Measurements from ENCODE around the gene ANO9. TPM values are rescaled to one million over a fixed set of nuclear protein-coding genes. Genes with fewer than 3 reads are reported as not detected.
"Not testable (repeated sequence)": the region's sequence is repeated elsewhere in the genome, so short reads cannot be mapped to it uniquely, and the experiment has no call there.

The ANO9 gene
- total and polyA plus RNA-seq, 2 donors from 2014 or later = 11.3 to 21.8 TPM

GRCh38 chr11:392102-392777 is 49.6 kb downstream of the ANO9 start:
- H3K27me3 ChIP-seq (ENCODE audit: control insufficient read depth, insufficient read depth, low read length) = no peaks in the 10 kb centered on the region
- intact Hi-C loops (cut with DNase I) = no loop called here

GRCh38 chr11:391117-392017 is 50.4 kb downstream of the ANO9 start:
- DNase-seq = no peak
- FAIRE-seq = no peak
- Histone ChIP-seq H3K4me3 (ENCODE audit: low read length in 3 of 3) (no peak overlapping the region), H3K9ac (ENCODE audit: low read length in 3 of 3) (no peak overlapping the region), H3K27ac (ENCODE audit: low read depth in 2 of 2, low read length in 2 of 2) (no peak overlapping the region), H3K4me1 (ENCODE audit: control insufficient read depth in 2 of 3, insufficient read depth in 2 of 3, low read depth in 1 of 3, low read length in 3 of 3) (no peaks in the 10 kb centered on the region), H3K9me3 (ENCODE audit: control insufficient read depth in 2 of 3, insufficient read depth in 1 of 3, low read length in 3 of 3) (peaks cover 0 to 11% (median 0%) of the 10 kb centered on the region in 3 donors), H3K27me3 (ENCODE audit: control insufficient read depth, insufficient read depth, low read length) (no peaks in the 10 kb centered on the region), H3K36me3 (ENCODE audit: control insufficient read depth in 2 of 3, insufficient read depth in 3 of 3, low read length in 3 of 3) (no peaks in the 10 kb centered on the region)
- intact Hi-C loops (cut with DNase I) = no loop called here
- no peak for TF ChIP-seq CTCF (IDR thresholded peaks at IDR 0.05; ENCODE audit: borderline replicate concordance, extremely low read depth, insufficient read depth)

More at GRCh38 chr11:392102-392777, 49.6 kb downstream of the ANO9 start:
- Histone ChIP-seq H3K9me3 (ENCODE audit: control insufficient read depth in 2 of 3, insufficient read depth in 1 of 3, low read length in 3 of 3) (peaks cover 0 to 2% (median 0%) of the 10 kb centered on the region in 3 donors), H3K27ac (ENCODE audit: low read depth in 2 of 2, low read length in 2 of 2) (no peak overlapping the region), H3K4me1 (ENCODE audit: control insufficient read depth in 2 of 3, insufficient read depth in 2 of 3, low read depth in 1 of 3, low read length in 3 of 3) (no peaks in the 10 kb centered on the region), H3K36me3 (ENCODE audit: control insufficient read depth in 2 of 3, insufficient read depth in 3 of 3, low read length in 3 of 3) (no peaks in the 10 kb centered on the region), H3K9ac (ENCODE audit: low read length in 3 of 3) (no peak overlapping the region), H3K4me3 (ENCODE audit: low read length in 3 of 3) (no peak overlapping the region)
- TF ChIP-seq CTCF (IDR thresholded peaks at IDR 0.05; ENCODE audit: borderline replicate concordance, extremely low read depth, insufficient read depth) = no peak
- DNase-seq = no peak
- no peak for FAIRE-seq

GRCh38 chr11:390175-390574 is 51.6 kb downstream of the ANO9 start:
- no peaks in the 10 kb centered on the region for H3K27me3 ChIP-seq (ENCODE audit: control insufficient read depth, insufficient read depth, low read length)
- no peak overlapping the region for H3K9ac ChIP-seq (ENCODE audit: low read length in 3 of 3)
- no peak for DNase-seq
- H3K9me3 ChIP-seq (ENCODE audit: control insufficient read depth in 2 of 3, insufficient read depth in 1 of 3, low read length in 3 of 3) = peaks cover 0 to 14% (median 0%) of the 10 kb centered on the region in 3 donors
- H3K27ac ChIP-seq (ENCODE audit: low read depth in 2 of 2, low read length in 2 of 2) = no peak overlapping the region
- FAIRE-seq = no peak
- intact Hi-C loops (cut with DNase I) = no loop called here
- H3K36me3 ChIP-seq (ENCODE audit: control insufficient read depth in 2 of 3, insufficient read depth in 3 of 3, low read length in 3 of 3) = no peaks in the 10 kb centered on the region
- no peak overlapping the region for H3K4me3 ChIP-seq (ENCODE audit: low read length in 3 of 3)
- TF ChIP-seq CTCF (IDR thresholded peaks at IDR 0.05; ENCODE audit: borderline replicate concordance, extremely low read depth, insufficient read depth) = no peak
- no peaks in the 10 kb centered on the region for H3K4me1 ChIP-seq (ENCODE audit: control insufficient read depth in 2 of 3, insufficient read depth in 2 of 3, low read depth in 1 of 3, low read length in 3 of 3)

GRCh38 chr11:389369-389768 is 52.4 kb downstream of the ANO9 start:
- DNase-seq; H3K27me3 ChIP-seq (ENCODE audit: control insufficient read depth, insufficient read depth, low read length); H3K27ac ChIP-seq (ENCODE audit: low read depth in 2 of 2, low read length in 2 of 2); H3K36me3 ChIP-seq (ENCODE audit: control insufficient read depth in 2 of 3, insufficient read depth in 3 of 3, low read length in 3 of 3); FAIRE-seq; H3K9ac ChIP-seq (ENCODE audit: low read length in 3 of 3); intact Hi-C loops (cut with DNase I); H3K4me3 ChIP-seq (ENCODE audit: low read length in 3 of 3); H3K4me1 ChIP-seq (ENCODE audit: control insufficient read depth in 2 of 3, insufficient read depth in 2 of 3, low read depth in 1 of 3, low read length in 3 of 3): not testable (repeated sequence)
- peaks cover 0 to 14% (median 0%) of the 10 kb centered on the region in 3 donors for H3K9me3 ChIP-seq (ENCODE audit: control insufficient read depth in 2 of 3, insufficient read depth in 1 of 3, low read length in 3 of 3)
